Measurements from ENCODE around the gene INO80.

GRCh38 chr15:41078125-41078524 is 38.0 kb downstream of the INO80 start:
- TF ChIP-seq CTCF (IDR thresholded peaks at IDR 0.05) = no peak
- no peak for TF ChIP-seq POLR2AphosphoS5 (IDR thresholded peaks at IDR 0.05)

Measured in upper lobe of left lung (tissue), 4 donors.